ENCODE results near the gene SMAD9.

Gene SMAD9

GRCh38 chr13:36801035-36801434 is 119.0 kb downstream of the SMAD9 start:
- Mint-ChIP-seq H3K36me3 (ENCODE audit: low read depth) (no peaks in the 10 kb centered on the region), H3K9me3 (no peaks in the 10 kb centered on the region), H3K27ac (no peak overlapping the region), H3K27me3 (ENCODE audit: low read depth) (peaks cover 22% of the 10 kb centered on the region), H3K4me1 (ENCODE audit: low read depth) (no peaks in the 10 kb centered on the region), H3K4me3 (no peak overlapping the region)

- Mint-ChIP-seq H3K36me3 (ENCODE audit: low read depth) (no peaks in the 10 kb centered on the region), H3K9me3 (no peaks in the 10 kb centered on the region), H3K27ac (no peak overlapping the region), H3K4me3 (no peak overlapping the region), H3K4me1 (ENCODE audit: low read depth) (no peaks in the 10 kb centered on the region), H3K27me3 (ENCODE audit: low read depth) (peaks cover 11% of the 10 kb centered on the region)
These were observed 124.0 kb downstream of the SMAD9 start for GRCh38 chr13:36796052-36796451.

GRCh38 chr13:36795463-36795862 is 124.6 kb downstream of the SMAD9 start:
- peaks cover 13% of the 10 kb centered on the region for H3K27me3 Mint-ChIP-seq (ENCODE audit: low read depth)
- no peaks in the 10 kb centered on the region for H3K9me3 Mint-ChIP-seq
- H3K4me1 Mint-ChIP-seq (ENCODE audit: low read depth) = no peaks in the 10 kb centered on the region
- H3K4me3 Mint-ChIP-seq = no peak overlapping the region
- no peaks in the 10 kb centered on the region for H3K36me3 Mint-ChIP-seq (ENCODE audit: low read depth)
- H3K27ac Mint-ChIP-seq = no peak overlapping the region
